NCI-H510A (cell line): ENCODE data around the gene SLC8A1.
"Not testable (repeated sequence)": the region's sequence is repeated elsewhere in the genome, so short reads cannot be mapped to it uniquely, and the experiment has no call there.

Experiments
- DNase-seq: peaks from one replicate; lab custom pipeline; 2025; lab: John Stamatoyannopoulos, UW

The SLC8A1 gene

GRCh38 chr2:40108851-40109250 is 343.0 kb downstream of the SLC8A1 start:
- no peak for DNase-seq

- DNase-seq = no peak
These were observed 345.8 kb downstream of the SLC8A1 start for GRCh38 chr2:40106061-40106460.

GRCh38 chr2:40105593-40105992 is 346.3 kb downstream of the SLC8A1 start:
- no peak for DNase-seq

DNA sequence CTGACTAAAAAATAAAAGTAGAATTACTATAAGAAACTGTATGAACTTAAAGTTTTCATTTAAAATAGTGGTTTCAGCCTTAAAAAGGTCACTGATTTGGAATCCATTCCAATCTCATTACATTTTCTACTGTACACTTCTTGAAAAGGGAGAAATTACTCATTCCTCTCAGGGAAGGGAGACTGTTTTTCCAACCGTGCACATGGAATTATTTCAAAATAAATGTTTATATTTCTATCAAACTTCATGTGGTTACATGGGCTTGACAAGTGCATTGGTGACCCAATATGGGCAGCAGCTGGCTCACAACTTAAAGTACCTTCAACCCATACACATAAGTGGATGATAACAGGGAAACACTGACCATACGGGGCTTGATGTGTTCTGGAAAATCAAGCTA is 348.3 kb downstream of the SLC8A1 start:
- DNase-seq = no peak

DNA sequence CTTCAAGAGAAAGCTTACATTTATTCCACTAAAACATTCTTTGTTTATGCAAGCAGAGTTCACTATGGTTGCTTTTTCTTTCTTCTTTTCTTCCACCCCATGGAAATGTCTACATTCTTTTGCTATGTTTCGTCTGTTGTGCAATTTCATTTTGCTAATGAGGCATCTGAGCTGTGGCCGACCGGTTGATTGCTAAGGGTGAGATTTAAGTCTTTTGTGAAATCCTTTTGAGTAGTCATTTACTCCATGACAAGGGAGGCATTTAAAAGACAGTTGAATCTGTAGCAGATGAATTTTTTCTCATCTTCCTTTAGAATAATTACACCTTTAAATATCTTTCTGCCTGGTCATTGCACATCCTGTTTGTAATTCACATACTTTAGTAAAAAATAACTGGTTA is 348.7 kb downstream of the SLC8A1 start:
- no peak for DNase-seq

DNA sequence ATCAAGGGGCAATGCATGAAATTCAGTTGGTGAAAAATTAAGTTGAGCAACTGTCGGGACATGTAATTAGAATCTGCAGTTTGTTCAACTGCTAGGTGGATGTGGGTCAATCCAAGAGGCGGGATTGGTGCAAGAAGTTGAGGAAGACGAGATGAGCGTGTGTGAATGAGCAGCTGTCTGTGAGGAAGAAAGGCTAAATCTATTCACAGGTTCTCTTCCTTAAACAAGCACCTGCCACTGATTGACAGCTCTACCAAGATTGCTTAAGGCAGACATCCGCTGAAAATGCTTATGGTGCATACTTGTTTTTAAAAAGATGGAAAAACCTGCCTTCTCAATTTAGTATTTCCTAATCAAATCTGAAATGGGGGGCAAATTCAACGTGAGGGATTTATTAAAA is 349.4 kb downstream of the SLC8A1 start:
- no peak for DNase-seq

DNA sequence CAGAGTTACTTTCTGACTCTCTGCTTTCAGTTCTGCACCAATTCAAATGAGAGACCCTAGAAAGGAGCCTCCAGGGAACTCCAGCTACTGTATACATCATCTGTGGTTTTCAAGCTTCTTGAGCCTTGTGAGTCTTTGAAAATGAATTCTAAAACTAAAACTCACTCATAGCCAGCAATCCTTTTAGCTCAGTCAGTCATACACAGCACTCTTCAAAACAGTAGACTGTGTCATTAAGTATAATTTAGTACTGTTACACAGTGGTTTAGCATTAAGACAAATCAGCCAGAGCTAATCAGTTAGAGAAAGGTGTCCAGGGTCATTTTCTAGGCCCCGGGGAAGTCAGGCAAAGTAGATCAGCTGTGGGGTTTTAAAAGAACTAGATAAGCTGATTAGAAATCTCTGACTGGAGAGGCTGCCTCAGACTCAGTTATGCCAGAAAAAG is 350.7 kb downstream of the SLC8A1 start:
- no peak for DNase-seq

- DNase-seq = no peak
These were observed 351.2 kb downstream of the SLC8A1 start for GRCh38 chr2:40100676-40101075.

DNA sequence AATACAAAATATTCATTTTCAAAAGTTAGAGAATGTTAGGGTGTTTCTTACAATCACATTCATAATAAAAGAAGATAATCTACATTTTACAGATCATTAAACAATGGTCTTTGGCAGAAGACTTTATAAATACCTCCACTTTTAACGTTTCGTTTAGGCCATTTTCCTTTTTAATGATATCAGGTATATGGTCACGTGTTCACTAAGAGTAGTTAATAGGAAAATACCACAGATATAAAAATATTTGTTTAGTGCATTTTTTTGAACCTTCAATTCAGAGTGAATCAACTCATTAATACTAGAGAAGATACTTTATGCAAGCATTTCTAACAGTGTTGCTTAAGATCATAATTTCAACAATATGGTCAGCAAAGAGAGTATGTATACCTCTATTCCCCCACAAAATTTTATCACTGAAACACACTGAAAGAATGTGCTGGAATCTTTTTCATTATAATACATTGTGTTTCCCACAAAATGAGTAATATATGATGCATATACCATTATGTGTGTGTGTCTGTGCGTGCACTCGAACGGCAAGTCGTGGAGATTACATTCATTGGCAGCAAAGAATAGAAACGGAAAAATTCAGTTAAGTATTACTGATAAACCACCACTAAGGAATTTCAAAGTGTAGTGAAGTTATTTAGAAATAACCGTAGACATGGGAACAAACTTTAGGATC is 353.0 kb downstream of the SLC8A1 start:
- no peak for DNase-seq

- DNase-seq = no peak
These were observed 354.1 kb downstream of the SLC8A1 start for GRCh38 chr2:40097691-40098385.

DNA sequence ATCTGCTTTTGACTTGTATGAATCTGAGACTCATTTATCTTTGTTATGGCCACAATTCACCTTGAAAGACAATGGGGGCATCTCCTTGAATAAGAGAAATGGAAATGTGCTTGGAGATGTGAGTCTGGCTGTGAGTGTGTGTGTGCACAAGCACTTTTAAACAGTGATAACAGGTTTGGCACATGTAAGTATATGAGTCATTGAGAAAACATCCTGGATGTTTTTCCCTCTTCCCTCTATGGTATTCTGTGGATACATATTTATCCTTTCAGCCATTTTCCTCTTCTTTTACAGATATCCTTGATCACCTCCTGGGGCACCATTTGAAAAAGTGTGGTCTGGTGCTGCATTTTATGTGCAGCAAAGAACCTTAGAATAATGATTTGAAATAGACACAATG is 355.5 kb downstream of the SLC8A1 start:
- DNase-seq = no peak

DNA sequence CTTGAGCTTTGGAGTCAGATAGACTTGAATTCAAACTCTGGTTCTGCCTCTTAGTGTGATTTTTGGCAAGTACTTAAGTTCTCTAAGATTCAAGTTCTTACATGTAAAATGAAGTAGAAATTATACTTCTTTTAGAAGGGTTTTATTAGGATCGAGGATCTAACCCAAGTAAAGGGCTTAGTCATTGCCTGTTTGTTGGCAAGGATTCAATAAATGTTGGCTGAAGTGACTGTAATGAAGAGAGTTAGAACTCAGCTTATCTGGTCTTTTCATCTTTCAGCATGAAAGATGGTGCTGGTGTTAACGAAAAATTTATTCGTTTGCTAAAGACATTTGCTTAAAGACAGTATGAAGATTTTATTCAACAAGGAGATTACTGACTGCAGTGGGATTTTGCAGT is 356.9 kb downstream of the SLC8A1 start:
- no peak for DNase-seq

DNA sequence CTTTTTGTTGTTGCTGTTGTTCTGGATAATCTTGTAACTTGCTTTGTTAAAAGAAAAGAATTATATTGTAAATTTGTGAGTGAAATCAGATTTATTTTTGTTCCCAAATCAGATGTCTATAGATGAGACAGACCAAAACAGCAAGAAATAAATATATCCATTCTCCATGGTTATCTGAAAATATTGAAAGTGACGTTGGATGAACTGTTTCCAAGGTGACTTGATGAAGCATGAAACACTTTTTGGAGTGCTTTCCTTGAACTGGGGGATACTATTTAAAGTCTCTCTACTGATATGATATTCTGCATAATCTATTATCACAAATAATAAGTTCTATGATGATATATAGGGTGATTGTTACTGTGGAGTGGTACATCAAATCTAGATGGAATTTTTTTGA is 357.4 kb downstream of the SLC8A1 start:
- no peak for DNase-seq

GRCh38 chr2:40093021-40093675 is 358.7 kb downstream of the SLC8A1 start:
- no peak for DNase-seq

- no peak for DNase-seq
These were observed 361.8 kb downstream of the SLC8A1 start for GRCh38 chr2:40090044-40090443.

DNA sequence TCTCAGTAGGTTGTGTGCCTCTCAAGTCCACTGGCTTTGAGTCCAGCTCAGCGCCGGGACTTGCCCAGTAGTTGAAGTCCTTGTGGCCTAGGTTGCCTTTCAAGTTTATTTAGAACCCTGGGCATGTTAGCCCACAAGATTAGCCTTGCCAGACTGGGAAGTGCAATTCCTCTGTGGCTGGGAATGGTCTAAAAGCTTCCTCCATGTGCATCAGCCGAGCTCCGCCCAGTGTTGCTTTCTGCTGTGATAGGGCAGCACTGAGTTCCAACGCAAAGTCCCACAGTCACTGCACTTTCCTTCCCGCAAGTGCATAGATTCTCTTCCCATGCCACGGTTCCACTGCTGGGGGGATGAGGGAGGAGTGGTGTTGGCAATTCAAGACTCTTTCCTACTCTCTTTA is 364.0 kb downstream of the SLC8A1 start:
- no peak for DNase-seq

DNA sequence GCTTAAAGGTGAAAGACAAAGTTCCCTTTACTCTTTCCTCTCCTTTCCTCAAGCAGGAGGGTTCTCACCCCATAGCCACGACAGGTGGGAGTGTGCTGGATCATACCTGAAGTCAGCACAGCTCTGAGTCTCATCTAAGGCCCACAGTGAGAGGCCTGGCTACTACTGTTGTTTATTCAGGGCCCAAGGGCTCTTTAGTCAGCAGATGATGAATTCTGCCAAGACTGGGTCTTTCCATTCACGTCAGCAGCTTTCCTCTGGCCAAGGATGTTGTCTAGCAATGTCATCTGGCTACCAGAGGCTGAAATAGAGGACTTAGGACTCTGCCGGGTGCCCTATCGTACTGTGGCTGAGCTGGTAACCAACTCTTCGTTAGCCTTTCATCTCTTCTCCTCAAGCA is 364.5 kb downstream of the SLC8A1 start:
- peak; percentile 19 for DNase-seq

DNA sequence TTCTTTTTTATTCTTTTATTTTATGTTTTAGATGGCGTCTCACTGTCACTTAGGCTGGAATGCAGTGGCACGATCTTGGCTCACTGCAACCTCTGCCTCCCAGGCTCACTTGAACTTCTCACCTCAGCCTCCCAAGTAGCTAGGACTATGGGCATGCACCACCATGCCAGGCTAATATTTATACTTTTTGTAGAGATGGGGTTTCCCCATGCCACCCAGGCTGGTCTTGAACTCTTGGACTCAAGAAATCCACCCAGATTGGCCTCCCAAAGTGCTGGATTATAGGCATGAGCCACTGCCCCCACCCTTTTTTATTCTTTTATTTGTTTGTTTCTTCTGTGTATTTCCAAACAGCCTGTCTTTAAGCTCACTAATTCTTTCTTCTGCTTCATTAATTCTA is 366.1 kb downstream of the SLC8A1 start:
- no peak for DNase-seq

GRCh38 chr2:40073336-40073735 is 378.6 kb downstream of the SLC8A1 start:
- not testable (repeated sequence) for DNase-seq

DNA sequence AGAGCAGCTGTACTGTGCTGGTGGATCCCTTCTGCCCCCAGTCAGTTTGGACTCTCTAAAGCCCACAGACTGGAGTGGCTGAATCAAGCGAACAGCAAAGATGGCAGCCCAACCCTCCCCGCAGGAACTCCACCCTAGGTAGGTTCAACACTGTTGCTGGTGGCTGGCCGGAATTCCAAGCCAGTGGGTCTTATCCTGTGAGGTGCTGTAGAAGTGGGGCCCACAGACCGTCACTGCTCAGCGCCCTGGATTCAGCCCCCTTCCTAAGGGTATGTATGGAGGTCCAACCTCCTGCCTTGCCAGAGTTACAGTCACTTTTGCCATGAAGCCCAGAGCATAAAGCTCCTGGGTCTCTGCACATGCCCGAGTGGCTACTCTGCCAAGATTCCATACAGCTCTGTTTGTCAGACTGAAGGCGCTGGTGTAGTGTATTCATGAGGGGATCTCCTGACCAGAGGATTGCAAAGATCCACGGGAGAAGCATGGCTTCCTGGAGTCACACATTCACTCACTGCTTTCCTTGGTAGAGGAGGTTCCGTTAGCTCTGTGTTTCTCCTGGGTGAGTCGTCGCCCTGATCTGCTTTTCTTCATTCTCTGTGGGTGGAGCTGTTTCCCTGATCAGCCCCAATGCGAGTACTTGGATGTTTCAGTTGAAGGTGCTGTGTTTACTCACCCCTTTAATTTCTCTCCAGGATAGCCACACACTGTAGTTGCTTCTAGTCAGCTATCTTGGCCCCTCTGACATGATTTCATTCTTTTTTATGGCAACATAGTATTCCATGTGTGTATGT is 379.3 kb downstream of the SLC8A1 start:
- DNase-seq = no peak

GRCh38 chr2:40062381-40062780 is 389.5 kb downstream of the SLC8A1 start:
- DNase-seq = no peak

DNA sequence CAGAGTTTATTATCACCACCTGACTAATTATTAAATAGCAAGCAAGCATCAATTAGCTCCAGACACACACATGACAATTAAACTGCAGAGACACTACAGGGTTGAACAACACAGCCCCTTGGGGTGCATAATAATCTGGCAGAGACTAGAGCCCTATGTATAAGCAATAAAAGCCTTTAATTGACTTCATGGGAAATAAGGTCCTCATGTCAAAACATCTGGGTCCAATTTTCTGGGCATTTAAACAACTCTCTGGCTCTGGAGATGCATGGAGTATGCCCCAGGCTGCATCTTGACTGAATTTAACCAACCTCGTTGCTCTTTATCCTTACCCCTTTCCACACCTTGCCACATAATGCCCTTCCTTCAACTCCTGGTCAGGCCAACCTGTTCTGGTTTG is 402.1 kb downstream of the SLC8A1 start:
- no peak for DNase-seq

DNA sequence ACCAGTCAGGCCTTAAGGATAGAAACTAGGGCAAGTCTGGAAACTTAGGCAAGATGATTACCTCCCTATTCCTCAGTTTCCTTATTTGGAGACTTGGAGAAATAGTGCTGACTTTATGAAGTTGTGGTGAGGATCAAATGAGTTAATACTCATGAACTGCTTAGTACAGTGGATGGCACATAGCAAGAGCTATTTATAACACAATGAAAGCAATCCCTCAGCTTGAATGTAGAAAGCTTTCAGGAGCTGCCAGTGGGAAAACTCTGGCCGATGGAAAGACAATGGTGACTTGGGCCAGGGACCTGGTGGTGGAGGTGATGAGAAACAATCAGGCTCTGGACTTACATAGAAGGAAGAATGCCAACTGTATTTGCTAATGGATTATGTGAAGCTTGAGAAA is 403.4 kb downstream of the SLC8A1 start:
- DNase-seq = no peak
